Measurements from ENCODE around the gene KCNJ11. TPM values are rescaled to one million over a fixed set of nuclear protein-coding genes. Genes with fewer than 3 reads are reported as not detected.

The KCNJ11 gene
- total and polyA plus RNA-seq, 2 of the 8 experiments (the other 6 are each of a cell fraction or from before 2014, with no cell fraction given) = 3.8 to 6.3 TPM

GRCh38 chr11:17385492-17385891 is 3.0 kb downstream of the KCNJ11 start (continued):
- TF ChIP-seq CHD7 (IDR thresholded peaks at IDR 0.05; ENCODE audit: insufficient replicate concordance, low read length) (no peak), POLR2AphosphoS5 (IDR thresholded peaks at IDR 0.05; ENCODE audit: low read depth, low read length) (no peak)
